Keratinocyte (primary cell): ENCODE results near the gene HSPG2.
"Not testable (repeated sequence)": the region's sequence is repeated elsewhere in the genome, so short reads cannot be mapped to it uniquely, and the experiment has no call there.

Experiments used
- EZH2 ChIP-seq: IDR thresholded peaks from one replicate; pipeline ENCODE4 v1.6.1; 2012; ENCODE audit warnings: inconsistent platforms, mild to moderate bottlenecking, low read length, moderate library complexity
- TF ChIP-seq, protein P1 (sequence below), 3 experiments: IDR thresholded peaks in 1 of 3; conservative IDR thresholded peaks in 1 of 3; optimal IDR thresholded peaks in 1 of 3; 2 replicates in 2 of 3; 3 replicates in 1 of 3; pipeline versions ENCODE3 to v1.5.1; 2011; ENCODE audit warnings: low read length in 3 of 3, mild to moderate bottlenecking in 3 of 3, moderate library complexity in 2 of 3, control low read depth in 1 of 3, inconsistent platforms in 1 of 3; ENCODE audit not compliant: insufficient read depth in 2 of 3; ENCODE audit errors: extremely low read depth in 1 of 3

- TF ChIP-seq, protein P1, sequence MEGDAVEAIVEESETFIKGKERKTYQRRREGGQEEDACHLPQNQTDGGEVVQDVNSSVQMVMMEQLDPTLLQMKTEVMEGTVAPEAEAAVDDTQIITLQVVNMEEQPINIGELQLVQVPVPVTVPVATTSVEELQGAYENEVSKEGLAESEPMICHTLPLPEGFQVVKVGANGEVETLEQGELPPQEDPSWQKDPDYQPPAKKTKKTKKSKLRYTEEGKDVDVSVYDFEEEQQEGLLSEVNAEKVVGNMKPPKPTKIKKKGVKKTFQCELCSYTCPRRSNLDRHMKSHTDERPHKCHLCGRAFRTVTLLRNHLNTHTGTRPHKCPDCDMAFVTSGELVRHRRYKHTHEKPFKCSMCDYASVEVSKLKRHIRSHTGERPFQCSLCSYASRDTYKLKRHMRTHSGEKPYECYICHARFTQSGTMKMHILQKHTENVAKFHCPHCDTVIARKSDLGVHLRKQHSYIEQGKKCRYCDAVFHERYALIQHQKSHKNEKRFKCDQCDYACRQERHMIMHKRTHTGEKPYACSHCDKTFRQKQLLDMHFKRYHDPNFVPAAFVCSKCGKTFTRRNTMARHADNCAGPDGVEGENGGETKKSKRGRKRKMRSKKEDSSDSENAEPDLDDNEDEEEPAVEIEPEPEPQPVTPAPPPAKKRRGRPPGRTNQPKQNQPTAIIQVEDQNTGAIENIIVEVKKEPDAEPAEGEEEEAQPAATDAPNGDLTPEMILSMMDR (optimal IDR thresholded peaks at IDR 0.05 in 1 of 3, IDR thresholded peaks at IDR 0.05 in 1 of 3, conservative IDR thresholded peaks at IDR 0.05 in 1 of 3; ENCODE audit: extremely low read depth in 1 of 3, insufficient read depth in 2 of 3, low read length in 3 of 3): not testable (repeated sequence)
- TF ChIP-seq EZH2: not testable (repeated sequence)
Measured at GRCh38 chr1:21969066-21969465, 32.0 kb upstream of the HSPG2 start.
